ENCODE measurements around the gene OASL. TPM values are rescaled to one million over a fixed set of nuclear protein-coding genes. Genes with fewer than 3 reads are reported as not detected.

The OASL gene
- polyA plus RNA-seq, 1 experiment, result 0.05 TPM

GRCh38 chr12:120994589-120995337 is 44.3 kb downstream of the OASL start:
- ChIA-PET POLR2A (no interaction called here), CTCF (no interaction called here)
- Histone ChIP-seq H3K4me3 (ENCODE audit: low read depth, low read length) (no peak overlapping the region), H3K27ac (ENCODE audit: low read depth, low read length) (no peak overlapping the region), H3K27me3 (ENCODE audit: control insufficient read depth, insufficient read depth, low read length) (peaks cover 11% of the 10 kb centered on the region), H3K9me3 (ENCODE audit: control insufficient read depth, insufficient read depth, low read length) (no peaks in the 10 kb centered on the region; the same call in 1 of the 2 replicates)
- TF ChIP-seq, protein P1, sequence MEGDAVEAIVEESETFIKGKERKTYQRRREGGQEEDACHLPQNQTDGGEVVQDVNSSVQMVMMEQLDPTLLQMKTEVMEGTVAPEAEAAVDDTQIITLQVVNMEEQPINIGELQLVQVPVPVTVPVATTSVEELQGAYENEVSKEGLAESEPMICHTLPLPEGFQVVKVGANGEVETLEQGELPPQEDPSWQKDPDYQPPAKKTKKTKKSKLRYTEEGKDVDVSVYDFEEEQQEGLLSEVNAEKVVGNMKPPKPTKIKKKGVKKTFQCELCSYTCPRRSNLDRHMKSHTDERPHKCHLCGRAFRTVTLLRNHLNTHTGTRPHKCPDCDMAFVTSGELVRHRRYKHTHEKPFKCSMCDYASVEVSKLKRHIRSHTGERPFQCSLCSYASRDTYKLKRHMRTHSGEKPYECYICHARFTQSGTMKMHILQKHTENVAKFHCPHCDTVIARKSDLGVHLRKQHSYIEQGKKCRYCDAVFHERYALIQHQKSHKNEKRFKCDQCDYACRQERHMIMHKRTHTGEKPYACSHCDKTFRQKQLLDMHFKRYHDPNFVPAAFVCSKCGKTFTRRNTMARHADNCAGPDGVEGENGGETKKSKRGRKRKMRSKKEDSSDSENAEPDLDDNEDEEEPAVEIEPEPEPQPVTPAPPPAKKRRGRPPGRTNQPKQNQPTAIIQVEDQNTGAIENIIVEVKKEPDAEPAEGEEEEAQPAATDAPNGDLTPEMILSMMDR (IDR thresholded peaks at IDR 0.05; ENCODE audit: low read depth, low read length), result no peak
- DNase-seq (ENCODE audit: low read depth, low spot score), result no peak

- DNase-seq (ENCODE audit: low read depth, low spot score), result no peak
- Histone ChIP-seq H3K9me3 (ENCODE audit: control insufficient read depth, insufficient read depth, low read length) (no peaks in the 10 kb centered on the region; the same call in 1 of the 2 replicates), H3K27ac (ENCODE audit: low read depth, low read length) (no peak overlapping the region), H3K27me3 (ENCODE audit: control insufficient read depth, insufficient read depth, low read length) (peaks cover 12% of the 10 kb centered on the region), H3K4me3 (ENCODE audit: low read depth, low read length) (no peak overlapping the region)
- TF ChIP-seq, protein P1 (IDR thresholded peaks at IDR 0.05; ENCODE audit: low read depth, low read length), result no peak
- POLR2A ChIA-PET, result no interaction called here
- CTCF ChIA-PET, result no interaction called here
Measured at GRCh38 chr12:120994059-120994458, 45.0 kb downstream of the OASL start.

- ChIA-PET POLR2A (no interaction called here), CTCF (no interaction called here)
- H3K27ac ChIP-seq (ENCODE audit: low read depth, low read length), result no peak overlapping the region
- peaks cover 12% of the 10 kb centered on the region for H3K27me3 ChIP-seq (ENCODE audit: control insufficient read depth, insufficient read depth, low read length)
- no peak overlapping the region for H3K4me3 ChIP-seq (ENCODE audit: low read depth, low read length)
- no peak for DNase-seq (ENCODE audit: low read depth, low spot score)
- no peaks in the 10 kb centered on the region for H3K9me3 ChIP-seq (ENCODE audit: control insufficient read depth, insufficient read depth, low read length)
- TF ChIP-seq, protein P1 (IDR thresholded peaks at IDR 0.05; ENCODE audit: low read depth, low read length), result no peak
Measured at GRCh38 chr12:120993496-120993895, 45.5 kb downstream of the OASL start.

DNA sequence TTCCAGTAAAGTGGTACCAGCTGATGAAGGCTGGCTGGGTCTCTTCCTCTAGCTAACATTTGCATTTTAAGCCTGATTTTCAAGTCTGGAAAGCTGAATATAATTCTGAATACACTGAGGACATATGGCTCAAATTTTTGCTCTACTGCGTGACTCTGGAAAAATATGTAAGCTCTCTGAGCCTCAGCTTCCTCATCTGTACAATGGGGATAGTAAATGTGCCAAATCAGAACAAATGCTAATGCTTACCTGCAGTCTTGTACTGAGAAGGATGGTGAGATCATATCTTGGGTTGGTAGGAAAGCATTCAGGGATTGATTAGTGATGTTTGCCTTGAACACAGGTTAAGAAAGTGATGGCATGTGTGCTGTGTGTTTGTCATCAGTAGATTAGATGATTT is 46.1 kb downstream of the OASL start:
- no peak for DNase-seq (ENCODE audit: low read depth, low spot score)
- Histone ChIP-seq H3K27ac (ENCODE audit: low read depth, low read length) (no peak overlapping the region), H3K27me3 (ENCODE audit: control insufficient read depth, insufficient read depth, low read length) (peaks cover 12% of the 10 kb centered on the region), H3K9me3 (ENCODE audit: control insufficient read depth, insufficient read depth, low read length) (no peaks in the 10 kb centered on the region), H3K4me3 (ENCODE audit: low read depth, low read length) (no peak overlapping the region)
- POLR2A ChIA-PET, result no interaction called here
- TF ChIP-seq, protein P1 (IDR thresholded peaks at IDR 0.05; ENCODE audit: low read depth, low read length), result no peak
- CTCF ChIA-PET, result no interaction called here

DNA sequence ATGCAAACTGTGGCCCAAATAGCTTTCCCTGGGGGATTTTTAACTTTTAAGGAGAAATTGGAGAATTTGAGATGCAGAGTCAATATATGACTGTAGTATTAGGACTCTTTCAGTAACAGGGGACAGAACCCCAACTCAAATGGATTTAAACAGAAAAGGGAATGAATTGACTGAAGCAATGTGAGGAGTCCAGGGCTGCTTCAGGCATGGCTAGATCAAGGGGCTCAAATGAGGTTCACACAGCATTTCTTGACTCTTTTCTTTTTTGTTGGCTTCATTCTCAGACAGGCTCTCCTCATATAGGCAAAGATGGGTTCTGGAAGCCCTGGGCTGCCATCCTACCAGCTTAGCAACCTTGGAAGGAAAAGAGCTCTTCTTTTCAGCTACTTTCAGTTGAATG is 47.1 kb downstream of the OASL start:
- TF ChIP-seq, protein P1 (IDR thresholded peaks at IDR 0.05; ENCODE audit: low read depth, low read length), result no peak
- POLR2A ChIA-PET, result interaction anchor here (0.7 kb wide), 1 partner anchor 232 kb away, joined by 3 read pairs; no protein-coding TSS in a partner anchor
- Histone ChIP-seq H3K4me3 (ENCODE audit: low read depth, low read length) (no peak overlapping the region), H3K27ac (ENCODE audit: low read depth, low read length) (no peak overlapping the region), H3K27me3 (ENCODE audit: control insufficient read depth, insufficient read depth, low read length) (peaks cover 12% of the 10 kb centered on the region), H3K9me3 (ENCODE audit: control insufficient read depth, insufficient read depth, low read length) (no peaks in the 10 kb centered on the region)
- CTCF ChIA-PET, result interaction anchor here (1.4 kb wide), 1 partner anchor 13 kb away, joined by 4 read pairs; no protein-coding TSS in a partner anchor
- DNase-seq (ENCODE audit: low read depth, low spot score), result no peak

All from AG04450 (cell line).